ENCODE measurements around the gene G3BP1.

G3BP1 gene

GRCh38 chr5:151795426-151795825 is 23.7 kb downstream of the G3BP1 start:
- Histone ChIP-seq H2BK5ac (ENCODE audit: low read depth, low read length, poor library complexity) (no peak overlapping the region), H3K36me3 (ENCODE audit: control insufficient read depth in 1 of 2, insufficient read depth in 2 of 2, low read length in 2 of 2) (peaks cover 34 to 52% of the 10 kb centered on the region in 2 experiments), H3K4ac (ENCODE audit: low read depth, low read length) (no peak overlapping the region), H3K18ac (ENCODE audit: low read length) (no peak overlapping the region), H3K79me1 (ENCODE audit: low read length) (no peaks in the 10 kb centered on the region), H3K4me2 (ENCODE audit: low read length) (no peak overlapping the region), H2BK12ac (ENCODE audit: low read length) (no peak overlapping the region), H4K8ac (ENCODE audit: low read depth, low read length) (no peak overlapping the region), H3K14ac (ENCODE audit: low read length) (no peak overlapping the region), H3K79me2 (ENCODE audit: control insufficient read depth, insufficient read depth, low read length, poor library complexity) (peaks cover 2% of the 10 kb centered on the region), H3K27me3 (ENCODE audit: insufficient read depth, low read length) (no peaks in the 10 kb centered on the region), H4K91ac (ENCODE audit: low read depth, low read length) (no peak overlapping the region), H2BK120ac (ENCODE audit: insufficient read depth, low read length, poor library complexity) (no peak overlapping the region), H3K23ac (ENCODE audit: low read length) (no peak overlapping the region), H3K9ac (ENCODE audit: low read length) (no peak overlapping the region), H3K9me3 (ENCODE audit: insufficient read depth, low read depth, low read length) (peaks cover 1% of the 10 kb centered on the region), H3K4me3 (ENCODE audit: low read depth, low read length) (no peak overlapping the region), H3K4me1 (ENCODE audit: control insufficient read depth in 1 of 2, insufficient read depth in 2 of 2, low read length in 2 of 2) (no peaks in the 10 kb centered on the region), H2AK5ac (ENCODE audit: low read length) (no peak overlapping the region), H4K12ac (ENCODE audit: low read depth, low read length) (no peak overlapping the region), H2AFZ (ENCODE audit: insufficient read depth, low read length, poor library complexity) (no peak overlapping the region), H3K27ac (ENCODE audit: low read depth, low read length) (no peak overlapping the region)
- no peak for DNase-seq
- no CpG with 5 or more reads among the region's 1 CpG for WGBS (ENCODE audit: extremely low coverage, insufficient coverage, insufficient read length)

GRCh38 chr5:151798674-151799073 is 26.9 kb downstream of the G3BP1 start:
- no peak overlapping the region for H3K23ac ChIP-seq (ENCODE audit: low read length)
- no peaks in the 10 kb centered on the region for H3K79me1 ChIP-seq (ENCODE audit: low read length)
- H3K36me3 ChIP-seq (ENCODE audit: control insufficient read depth in 1 of 2, insufficient read depth in 2 of 2, low read length in 2 of 2), result peaks cover 31 to 49% of the 10 kb centered on the region in 2 experiments
- no peak overlapping the region for H3K14ac ChIP-seq (ENCODE audit: low read length)
- no peak overlapping the region for H4K91ac ChIP-seq (ENCODE audit: low read depth, low read length)
- H2BK12ac ChIP-seq (ENCODE audit: low read length), result no peak overlapping the region
- DNase-seq, result no peak
- H3K18ac ChIP-seq (ENCODE audit: low read length), result no peak overlapping the region
- H3K4me3 ChIP-seq (ENCODE audit: low read depth, low read length), result no peak overlapping the region
- no peak overlapping the region for H3K4me2 ChIP-seq (ENCODE audit: low read length)
- no peak overlapping the region for H3K9ac ChIP-seq (ENCODE audit: low read length)
- no peak overlapping the region for H2BK120ac ChIP-seq (ENCODE audit: insufficient read depth, low read length, poor library complexity)
- no peak overlapping the region for H2AK5ac ChIP-seq (ENCODE audit: low read length)
- H3K27ac ChIP-seq (ENCODE audit: low read depth, low read length), result no peak overlapping the region
- no peak overlapping the region for H4K8ac ChIP-seq (ENCODE audit: low read depth, low read length)
- no peaks in the 10 kb centered on the region for H3K9me3 ChIP-seq (ENCODE audit: insufficient read depth, low read depth, low read length)
- H4K12ac ChIP-seq (ENCODE audit: low read depth, low read length), result no peak overlapping the region
- H3K27me3 ChIP-seq (ENCODE audit: insufficient read depth, low read length), result no peaks in the 10 kb centered on the region
- H2BK5ac ChIP-seq (ENCODE audit: low read depth, low read length, poor library complexity), result no peak overlapping the region
- H2AFZ ChIP-seq (ENCODE audit: insufficient read depth, low read length, poor library complexity), result no peak overlapping the region
- H3K4ac ChIP-seq (ENCODE audit: low read depth, low read length), result no peak overlapping the region
- peaks cover 2% of the 10 kb centered on the region for H3K79me2 ChIP-seq (ENCODE audit: control insufficient read depth, insufficient read depth, low read length, poor library complexity)
- no CpG with 5 or more reads among the region's 3 CpGs for WGBS (ENCODE audit: extremely low coverage, insufficient coverage, insufficient read length)
- H3K4me1 ChIP-seq (ENCODE audit: control insufficient read depth in 1 of 2, insufficient read depth in 2 of 2, low read length in 2 of 2), result no peaks in the 10 kb centered on the region

DNA sequence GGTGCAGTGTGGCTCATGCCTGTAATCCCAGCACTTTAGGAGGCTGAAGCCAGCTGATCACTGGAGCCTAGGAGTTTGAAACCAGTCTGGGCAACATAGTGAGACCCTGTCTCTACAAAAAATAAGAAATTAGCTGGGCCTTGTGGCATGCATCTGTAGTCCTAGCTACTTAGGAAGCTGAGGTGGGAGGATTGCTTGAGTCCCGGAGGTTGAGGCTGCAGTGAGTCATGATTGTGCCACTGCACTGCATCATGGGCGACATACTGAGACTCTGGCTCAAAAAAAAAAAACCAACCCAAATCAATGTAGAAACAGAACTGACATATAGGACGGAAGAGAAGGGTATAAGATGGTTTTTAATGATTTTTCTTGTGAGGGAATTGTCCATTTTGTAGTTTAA is 27.7 kb downstream of the G3BP1 start:
- H3K27ac ChIP-seq (ENCODE audit: low read depth, low read length), result no peak overlapping the region
- H4K91ac ChIP-seq (ENCODE audit: low read depth, low read length), result no peak overlapping the region
- H3K79me1 ChIP-seq (ENCODE audit: low read length), result no peaks in the 10 kb centered on the region
- H3K18ac ChIP-seq (ENCODE audit: low read length), result no peak overlapping the region
- H3K4ac ChIP-seq (ENCODE audit: low read depth, low read length), result no peak overlapping the region
- DNase-seq, result no peak
- H3K9me3 ChIP-seq (ENCODE audit: insufficient read depth, low read depth, low read length), result no peaks in the 10 kb centered on the region
- H3K23ac ChIP-seq (ENCODE audit: low read length), result no peak overlapping the region
- no peak overlapping the region for H3K4me2 ChIP-seq (ENCODE audit: low read length)
- no peak overlapping the region for H3K4me3 ChIP-seq (ENCODE audit: low read depth, low read length)
- H2AFZ ChIP-seq (ENCODE audit: insufficient read depth, low read length, poor library complexity), result no peak overlapping the region
- H4K12ac ChIP-seq (ENCODE audit: low read depth, low read length), result no peak overlapping the region
- peaks cover 32 to 48% of the 10 kb centered on the region in 2 experiments for H3K36me3 ChIP-seq (ENCODE audit: control insufficient read depth in 1 of 2, insufficient read depth in 2 of 2, low read length in 2 of 2)
- H2BK12ac ChIP-seq (ENCODE audit: low read length), result no peak overlapping the region
- no peaks in the 10 kb centered on the region for H3K27me3 ChIP-seq (ENCODE audit: insufficient read depth, low read length)
- H2BK120ac ChIP-seq (ENCODE audit: insufficient read depth, low read length, poor library complexity), result no peak overlapping the region
- WGBS (ENCODE audit: extremely low coverage, insufficient coverage, insufficient read length), result 100% methylated on average over 1 of the region's 3 CpGs
- no peaks in the 10 kb centered on the region for H3K4me1 ChIP-seq (ENCODE audit: control insufficient read depth in 1 of 2, insufficient read depth in 2 of 2, low read length in 2 of 2)
- peaks cover 2% of the 10 kb centered on the region for H3K79me2 ChIP-seq (ENCODE audit: control insufficient read depth, insufficient read depth, low read length, poor library complexity)
- no peak overlapping the region for H2AK5ac ChIP-seq (ENCODE audit: low read length)
- no peak overlapping the region for H2BK5ac ChIP-seq (ENCODE audit: low read depth, low read length, poor library complexity)
- no peak overlapping the region for H3K14ac ChIP-seq (ENCODE audit: low read length)
- H3K9ac ChIP-seq (ENCODE audit: low read length), result no peak overlapping the region
- no peak overlapping the region for H4K8ac ChIP-seq (ENCODE audit: low read depth, low read length)

- H2AK5ac ChIP-seq (ENCODE audit: low read length), result no peak overlapping the region
- no peak overlapping the region for H3K4me2 ChIP-seq (ENCODE audit: low read length)
- H3K14ac ChIP-seq (ENCODE audit: low read length), result no peak overlapping the region
- H3K27me3 ChIP-seq (ENCODE audit: insufficient read depth, low read length), result no peaks in the 10 kb centered on the region
- H3K9ac ChIP-seq (ENCODE audit: low read length), result no peak overlapping the region
- H3K9me3 ChIP-seq (ENCODE audit: insufficient read depth, low read depth, low read length), result no peaks in the 10 kb centered on the region
- H2BK5ac ChIP-seq (ENCODE audit: low read depth, low read length, poor library complexity), result no peak overlapping the region
- no peak overlapping the region for H3K4me3 ChIP-seq (ENCODE audit: low read depth, low read length)
- no peak overlapping the region for H3K27ac ChIP-seq (ENCODE audit: low read depth, low read length)
- no peak overlapping the region for H2BK12ac ChIP-seq (ENCODE audit: low read length)
- peaks cover 2% of the 10 kb centered on the region for H3K79me2 ChIP-seq (ENCODE audit: control insufficient read depth, insufficient read depth, low read length, poor library complexity)
- no CpG with 5 or more reads among the region's 2 CpGs for WGBS (ENCODE audit: extremely low coverage, insufficient coverage, insufficient read length)
- H2BK120ac ChIP-seq (ENCODE audit: insufficient read depth, low read length, poor library complexity), result no peak overlapping the region
- H3K4me1 ChIP-seq (ENCODE audit: control insufficient read depth in 1 of 2, insufficient read depth in 2 of 2, low read length in 2 of 2), result no peaks in the 10 kb centered on the region
- no peak for DNase-seq
- H3K23ac ChIP-seq (ENCODE audit: low read length), result no peak overlapping the region
- H3K36me3 ChIP-seq (ENCODE audit: control insufficient read depth in 1 of 2, insufficient read depth in 2 of 2, low read length in 2 of 2), result peaks cover 27 to 41% of the 10 kb centered on the region in 2 experiments
- no peak overlapping the region for H2AFZ ChIP-seq (ENCODE audit: insufficient read depth, low read length, poor library complexity)
- H3K18ac ChIP-seq (ENCODE audit: low read length), result no peak overlapping the region
- no peak overlapping the region for H4K8ac ChIP-seq (ENCODE audit: low read depth, low read length)
- no peaks in the 10 kb centered on the region for H3K79me1 ChIP-seq (ENCODE audit: low read length)
- no peak overlapping the region for H3K4ac ChIP-seq (ENCODE audit: low read depth, low read length)
- H4K91ac ChIP-seq (ENCODE audit: low read depth, low read length), result no peak overlapping the region
- H4K12ac ChIP-seq (ENCODE audit: low read depth, low read length), result no peak overlapping the region
Measured at GRCh38 chr5:151800532-151800931, 28.8 kb downstream of the G3BP1 start.

All from trophoblast cell (in vitro differentiated cells and primary cell).